Omental fat pad (tissue), 4 donors: Measurements from ENCODE around the gene METTL3. TPM values are rescaled to one million over a fixed set of nuclear protein-coding genes. Genes with fewer than 3 reads are reported as not detected.
"Not testable (repeated sequence)": the region's sequence is repeated elsewhere in the genome, so short reads cannot be mapped to it uniquely, and the experiment has no call there.

Experiments used
- ATAC-seq: fragments of 150-250 bp; one replicate; pipeline ENCODE4 v1.9.1; 2016; ENCODE audit warnings: mild to moderate bottlenecking, moderate library complexity; ENCODE audit not compliant: low FRiP score
- DNase-seq: peaks from one replicate; pipeline ENCODE4 v3.0.0-alpha.2; 2019; ENCODE audit warnings: low spot score
- CTCF ChIP-seq, 3 donors: fragments of 450-650 bp; IDR thresholded peaks; one replicate each; pipeline ENCODE4 v1.5.1; 2016 to 2017; ENCODE audit warnings: antibody characterized with exemption in 3 of 3, mild to moderate bottlenecking in 3 of 3, moderate library complexity in 2 of 3
- total RNA-seq, 4 donors: library from RNA; depleted of rRNA; stranded (reverse); fragments of >200 nt; gene quantifications; one replicate each; pipeline ENCODE4 v1.1.0, GENCODE V29; 2016

Gene METTL3
- total RNA-seq = 10 to 100 TPM; 39.5 to 71.4 (median 47.4) TPM

GRCh38 chr14:21510735-21511657 lies at the start of gene METTL3:
METTL3 (minus strand) TSS chr14:21511340; CDS start chr14:21511223, 117 bp downstream.
- ATAC-seq (peak; percentile 100), DNase-seq (peak; percentile 87)

DNA sequence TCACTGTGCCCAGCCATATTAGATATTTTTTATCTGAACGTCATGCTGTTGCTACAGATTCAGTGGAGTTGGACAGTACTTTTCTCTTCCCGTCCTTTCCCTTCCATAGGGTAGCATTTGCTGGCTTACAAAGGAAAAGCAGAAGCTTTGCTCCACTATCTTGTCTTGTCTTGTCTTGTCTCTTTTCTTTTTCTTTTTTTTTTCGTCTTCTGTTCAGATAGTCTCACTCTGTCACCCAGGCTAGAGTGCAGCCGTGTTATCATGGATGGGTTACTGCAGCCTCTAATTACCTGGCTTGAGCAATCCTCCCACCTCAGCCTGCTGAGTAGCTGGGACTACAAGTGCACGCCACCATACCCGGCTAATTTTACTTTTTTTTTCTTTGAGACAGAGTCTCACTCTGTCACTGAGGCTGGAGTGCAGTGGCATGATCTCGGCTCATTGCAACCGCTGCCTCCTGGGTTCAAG lies 47.6 kb upstream of the METTL3 start:
- ATAC-seq = no peak
- TF ChIP-seq CTCF (IDR thresholded peaks at IDR 0.05) = no peak
- DNase-seq = no peak

More at GRCh38 chr14:21510735-21511657, at the start of gene METTL3:
- no peak for TF ChIP-seq CTCF (IDR thresholded peaks at IDR 0.05)

DNA sequence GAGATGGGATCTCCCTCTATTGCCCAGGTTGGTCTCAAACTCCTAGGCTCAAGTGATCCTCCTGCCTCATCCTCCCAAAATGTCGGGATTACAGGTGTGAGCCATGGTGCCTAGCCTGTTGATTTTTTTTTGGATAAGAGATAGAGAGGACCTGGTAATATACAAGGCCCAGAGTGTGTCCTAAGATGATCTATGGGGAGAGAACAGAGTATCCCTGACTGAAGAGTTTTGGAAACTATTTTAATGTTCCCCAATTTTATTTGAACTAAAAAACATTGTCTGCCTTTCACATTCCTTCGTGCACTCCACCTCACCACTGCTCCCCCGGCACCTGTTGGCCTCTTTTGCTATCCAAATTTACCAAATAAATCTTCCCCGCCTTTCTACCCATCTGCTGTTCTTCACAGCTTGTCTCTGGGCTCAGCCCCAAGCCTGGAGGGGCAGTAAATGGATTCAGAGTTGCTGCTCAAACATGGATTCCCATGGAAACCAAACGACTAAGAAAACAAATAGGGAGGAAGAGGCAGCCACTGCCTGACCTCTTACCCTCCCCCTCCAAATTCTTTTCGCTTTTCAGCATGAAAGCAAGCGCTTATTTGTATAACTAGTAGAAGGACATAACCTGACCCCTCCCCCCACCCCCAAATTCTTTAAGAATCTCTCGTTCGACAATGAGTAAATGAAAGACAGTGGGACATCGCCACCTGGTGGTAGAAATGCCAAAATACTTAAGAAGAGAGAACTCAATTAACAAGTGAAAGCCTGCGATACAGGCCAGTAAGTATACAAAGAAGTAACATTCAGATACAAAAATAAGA lies 46.2 kb upstream of the METTL3 start:
- peak; percentile 88 for ATAC-seq
- TF ChIP-seq CTCF (IDR thresholded peaks at IDR 0.05) = peak in 1 of 3 donors; percentile 31
- peak; percentile 90 for DNase-seq

DNA sequence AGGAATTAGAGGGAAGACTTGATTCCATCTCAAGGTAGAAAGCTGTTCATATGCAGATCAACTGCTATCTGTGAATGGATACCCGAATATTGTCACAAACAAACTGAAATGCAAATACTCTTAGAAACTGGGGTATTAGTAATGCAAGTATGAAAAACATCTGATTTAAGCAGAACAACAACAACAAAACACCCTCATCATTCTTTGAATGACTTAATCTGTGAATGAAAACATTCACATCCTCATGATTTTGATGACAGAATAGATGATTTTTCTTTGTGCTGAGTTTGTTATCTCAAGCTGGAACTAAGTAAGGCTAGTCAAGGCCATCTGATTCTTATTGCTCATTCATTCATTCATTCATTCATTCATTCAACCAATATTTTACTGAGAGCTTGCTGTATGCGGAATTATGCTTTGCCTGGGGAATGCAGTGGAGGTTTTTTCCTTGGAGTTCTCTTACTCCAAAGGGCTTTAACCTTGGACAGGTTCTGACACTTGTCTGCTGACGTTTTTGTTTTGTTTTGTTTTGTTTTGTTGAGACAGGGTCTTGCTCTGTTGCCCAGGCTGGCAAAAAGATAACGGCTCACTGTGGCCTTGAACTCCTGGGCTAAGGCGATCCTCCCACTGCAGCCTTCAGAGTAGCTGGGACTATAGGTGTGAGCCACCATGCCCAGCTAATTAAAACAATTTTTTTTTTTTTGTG lies 45.4 kb upstream of the METTL3 start:
- ATAC-seq (no peak), DNase-seq (no peak)
- TF ChIP-seq CTCF (IDR thresholded peaks at IDR 0.05) = no peak

DNA sequence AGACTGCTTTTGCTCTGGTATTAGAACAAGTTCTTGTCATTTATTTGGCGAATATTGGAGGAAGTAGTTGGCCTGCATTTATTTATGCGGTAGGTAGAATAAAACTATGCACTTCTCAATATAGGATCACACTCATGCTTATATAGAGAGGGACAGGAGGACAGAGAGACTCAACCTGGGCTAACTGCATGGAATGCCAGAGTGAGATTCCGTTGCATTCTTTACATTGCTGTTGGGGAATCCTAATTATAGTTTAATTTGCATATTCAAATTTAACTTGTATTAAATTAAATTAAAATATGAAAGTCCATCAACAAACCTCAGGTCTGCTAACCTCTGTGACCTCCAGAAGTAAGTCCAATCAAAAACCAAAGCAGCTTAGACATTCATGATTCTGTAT lies 42.1 kb upstream of the METTL3 start:
- ATAC-seq = no peak
- DNase-seq = no peak
- TF ChIP-seq CTCF (IDR thresholded peaks at IDR 0.05) = no peak

DNA sequence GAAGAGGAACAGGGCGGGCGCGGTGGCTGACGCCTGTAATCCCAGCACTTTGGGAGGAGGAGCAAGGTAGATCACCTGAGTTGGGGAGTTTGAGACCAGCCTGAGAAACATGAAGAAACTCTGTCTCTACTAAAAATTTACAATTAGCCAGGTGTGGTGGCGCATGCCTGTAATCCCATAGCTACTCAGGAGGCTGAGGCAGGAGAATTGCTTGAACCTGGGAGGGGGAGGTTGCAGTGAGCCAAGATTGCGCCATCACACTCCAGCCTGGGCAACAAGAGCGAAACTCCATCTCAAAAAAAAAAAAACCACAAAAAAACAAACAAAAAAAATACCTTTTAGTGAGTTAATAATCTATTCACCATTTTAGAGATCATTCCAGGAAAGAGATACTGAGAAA lies 33.4 kb upstream of the METTL3 start:
- ATAC-seq, DNase-seq: not testable (repeated sequence)

- no peak for DNase-seq
- no peak for ATAC-seq
- TF ChIP-seq CTCF (IDR thresholded peaks at IDR 0.05) = no peak
These were observed 32.8 kb upstream of the METTL3 start for GRCh38 chr14:21543963-21544362.
